Fibroblast of villous mesenchyme (primary cell): ENCODE measurements around the gene GPS2. TPM values are rescaled to one million over a fixed set of nuclear protein-coding genes. Genes with fewer than 3 reads are reported as not detected.

Experiments used
- DNase-seq: peaks from one replicate; pipeline ENCODE4 v3.0.0-alpha.2; 2010; ENCODE audit warnings: low read depth
- H3K4me3 ChIP-seq: 2 replicates; pipeline ENCODE4 v1.5.1; 2011; ENCODE audit warnings: low read depth, mild to moderate bottlenecking, low read length
- CTCF ChIP-seq: IDR thresholded peaks from 2 replicates; pipeline ENCODE4 v1.5.1; 2012; ENCODE audit warnings: low read depth, mild to moderate bottlenecking, low read length; ENCODE audit not compliant: insufficient read depth
- total RNA-seq: library from RNA; depleted of rRNA; stranded (reverse); fragments of >200 nt; gene quantifications from 2 replicates; pipeline ENCODE4 v1.2.3, GENCODE V29; 2012

GPS2 gene
- total RNA-seq, 1 donor: 45.3 TPM

- H3K4me3 ChIP-seq: no peak overlapping the region
- DNase-seq: no peak
- no peak for TF ChIP-seq CTCF
These were observed 23.0 kb downstream of the GPS2 start for GRCh38 chr17:7292194-7292593.

GRCh38 chr17:7290685-7291084 is 24.5 kb downstream of the GPS2 start:
- H3K4me3 ChIP-seq: no peak overlapping the region
- no peak for DNase-seq
- no peak for TF ChIP-seq CTCF

GRCh38 chr17:7290166-7290565 is 25.0 kb downstream of the GPS2 start:
- TF ChIP-seq CTCF: no peak
- H3K4me3 ChIP-seq: no peak overlapping the region
- DNase-seq: no peak

GRCh38 chr17:7289256-7290032 is 25.7 kb downstream of the GPS2 start:
- DNase-seq: no peak
- H3K4me3 ChIP-seq: no peak overlapping the region
- no peak for TF ChIP-seq CTCF

- no peak overlapping the region for H3K4me3 ChIP-seq
- DNase-seq: no peak
- no peak for TF ChIP-seq CTCF
These were observed 29.5 kb downstream of the GPS2 start for GRCh38 chr17:7285679-7286078.

GRCh38 chr17:7284911-7285310 is 30.2 kb downstream of the GPS2 start:
- DNase-seq: no peak
- H3K4me3 ChIP-seq: no peak overlapping the region
- TF ChIP-seq CTCF: no peak

- no peak for TF ChIP-seq CTCF
These were observed 31.5 kb downstream of the GPS2 start for GRCh38 chr17:7283471-7284216.

More at GRCh38 chr17:7283471-7284216, 31.5 kb downstream of the GPS2 start:
- no peak overlapping the region for H3K4me3 ChIP-seq
- DNase-seq: no peak
